Retinal pigment epithelial cell (primary cell): Measurements from ENCODE around the gene FOXO1.
"Not testable (repeated sequence)": the region's sequence is repeated elsewhere in the genome, so short reads cannot be mapped to it uniquely, and the experiment has no call there.

ENCODE experiments used
- DNase-seq: peaks from one replicate; pipeline ENCODE4 v3.0.0-alpha.2; 2010; ENCODE audit warnings: low read depth
- H3K4me3 ChIP-seq: 2 replicates; pipeline ENCODE4 v1.5.1; 2011; ENCODE audit warnings: mild to moderate bottlenecking, low read length, control low read depth, moderate library complexity
- TF ChIP-seq, protein P1 (sequence below): conservative IDR thresholded peaks from 2 replicates; pipeline ENCODE4 v1.5.1; 2011; ENCODE audit warnings: low read depth, low read length, control low read depth, inconsistent platforms

The FOXO1 gene

DNA sequence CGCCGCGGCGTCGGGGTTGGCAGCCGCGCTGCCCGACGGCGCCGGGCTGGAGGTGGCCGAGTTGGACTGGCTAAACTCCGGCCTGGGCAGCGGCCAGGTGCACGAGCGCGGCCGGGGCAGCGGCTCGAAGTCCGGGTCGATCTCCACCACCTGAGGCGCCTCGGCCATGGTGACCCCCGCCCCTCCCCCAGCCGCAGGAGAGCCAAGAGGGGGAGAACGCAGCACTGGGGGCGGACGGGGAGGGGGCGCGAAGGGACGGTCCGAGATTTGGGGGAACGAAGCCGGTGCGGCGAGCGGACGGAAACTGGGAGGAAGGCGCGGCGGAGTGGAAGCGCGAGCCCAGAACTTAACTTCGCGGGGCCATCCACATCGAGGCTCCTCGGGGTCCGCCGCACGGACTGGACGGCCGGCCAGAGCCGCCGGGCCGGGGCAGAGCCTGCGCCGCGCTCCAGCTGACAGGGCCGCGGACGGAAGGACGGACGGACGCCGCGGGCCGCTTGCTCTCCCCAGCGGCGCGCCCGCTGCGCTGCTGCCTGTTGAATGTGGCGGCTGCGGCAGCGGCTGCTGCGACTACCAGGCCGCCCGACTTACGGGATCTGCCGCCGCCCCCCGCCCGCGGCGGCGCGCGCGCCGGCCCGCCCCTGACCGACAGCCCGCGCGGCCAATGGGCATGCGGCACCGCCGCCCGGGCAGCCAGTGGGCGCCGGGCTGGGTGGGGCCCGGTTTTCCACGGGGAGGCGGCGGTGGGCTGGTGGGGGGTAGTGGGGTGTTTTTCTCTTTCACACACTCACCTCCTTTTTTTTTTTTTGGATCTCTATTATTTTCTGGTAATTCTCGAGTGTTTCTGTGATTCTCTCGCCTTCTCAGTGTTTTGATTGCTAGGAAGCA, at the start of gene FOXO1:
TSS of gene FOXO1 (minus strand) at position 597 of the 888 bp plus-strand sequence. CDS start at position 168, 429 bp downstream.
- TF ChIP-seq, protein P1, sequence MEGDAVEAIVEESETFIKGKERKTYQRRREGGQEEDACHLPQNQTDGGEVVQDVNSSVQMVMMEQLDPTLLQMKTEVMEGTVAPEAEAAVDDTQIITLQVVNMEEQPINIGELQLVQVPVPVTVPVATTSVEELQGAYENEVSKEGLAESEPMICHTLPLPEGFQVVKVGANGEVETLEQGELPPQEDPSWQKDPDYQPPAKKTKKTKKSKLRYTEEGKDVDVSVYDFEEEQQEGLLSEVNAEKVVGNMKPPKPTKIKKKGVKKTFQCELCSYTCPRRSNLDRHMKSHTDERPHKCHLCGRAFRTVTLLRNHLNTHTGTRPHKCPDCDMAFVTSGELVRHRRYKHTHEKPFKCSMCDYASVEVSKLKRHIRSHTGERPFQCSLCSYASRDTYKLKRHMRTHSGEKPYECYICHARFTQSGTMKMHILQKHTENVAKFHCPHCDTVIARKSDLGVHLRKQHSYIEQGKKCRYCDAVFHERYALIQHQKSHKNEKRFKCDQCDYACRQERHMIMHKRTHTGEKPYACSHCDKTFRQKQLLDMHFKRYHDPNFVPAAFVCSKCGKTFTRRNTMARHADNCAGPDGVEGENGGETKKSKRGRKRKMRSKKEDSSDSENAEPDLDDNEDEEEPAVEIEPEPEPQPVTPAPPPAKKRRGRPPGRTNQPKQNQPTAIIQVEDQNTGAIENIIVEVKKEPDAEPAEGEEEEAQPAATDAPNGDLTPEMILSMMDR: no peak
- peak within 1 kb of the TSS; percentile 83 for H3K4me3 ChIP-seq
- no peak for DNase-seq

DNA sequence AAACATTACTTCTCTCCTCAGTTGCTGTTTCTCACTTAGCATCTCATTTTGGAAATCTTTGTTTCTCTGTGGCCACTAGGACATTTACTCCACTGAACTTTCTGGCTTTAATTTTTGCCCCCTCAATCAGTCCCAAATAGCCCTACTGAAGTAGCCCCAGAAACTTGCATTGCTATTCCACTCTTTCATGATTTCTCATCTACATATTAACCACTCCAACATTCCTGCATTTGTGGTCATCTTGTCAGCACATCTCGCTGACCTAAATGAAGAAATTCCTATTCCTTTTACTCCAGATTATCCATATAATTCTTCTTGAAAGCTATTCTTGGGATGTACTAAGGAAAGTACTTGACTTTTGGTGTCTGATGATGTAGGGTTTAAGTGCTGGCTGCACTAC, 48.0 kb upstream of the FOXO1 start:
- DNase-seq, H3K4me3 ChIP-seq: not testable (repeated sequence)

DNA sequence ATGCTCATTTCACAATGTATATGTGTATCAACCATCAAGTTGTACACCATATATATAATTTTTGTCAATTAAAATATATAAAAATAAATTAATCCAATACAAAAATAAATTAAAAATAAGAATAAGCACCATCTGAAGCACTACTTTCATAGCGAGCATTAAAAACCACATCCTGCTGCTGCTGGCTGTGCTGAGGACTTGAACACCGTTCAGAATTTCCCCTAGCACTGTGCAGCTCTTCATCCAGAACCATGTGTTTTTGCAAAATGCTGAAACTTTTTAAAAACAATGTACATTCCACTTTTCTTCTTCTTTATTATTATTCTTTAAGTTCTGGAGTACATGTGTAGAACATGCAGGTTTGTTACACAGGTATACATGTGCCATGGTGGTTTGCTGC, 40.0 kb upstream of the FOXO1 start:
- TF ChIP-seq, protein P1: no peak
- DNase-seq: no peak
- no peak overlapping the region for H3K4me3 ChIP-seq

DNA sequence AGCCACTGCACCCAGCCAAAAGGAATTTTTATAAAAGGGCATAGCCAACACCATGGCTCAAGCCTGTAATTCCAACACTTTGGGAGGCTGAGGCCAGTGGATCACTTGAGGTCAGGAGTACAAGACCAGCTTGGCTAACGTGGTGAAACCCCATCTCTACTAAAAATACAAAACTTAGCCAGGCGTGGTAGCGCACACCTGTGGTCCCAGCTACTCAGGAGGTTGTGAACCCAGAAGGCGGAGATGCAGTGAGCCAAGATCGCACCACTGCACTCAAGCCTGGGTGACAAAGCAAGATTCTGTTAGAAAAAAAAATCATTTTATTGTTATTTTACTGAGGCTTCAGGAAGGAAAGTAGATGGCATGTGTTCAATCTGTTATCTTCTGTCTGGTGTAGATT, 31.3 kb upstream of the FOXO1 start:
- TF ChIP-seq, protein P1: no peak
- no peak for DNase-seq

DNA sequence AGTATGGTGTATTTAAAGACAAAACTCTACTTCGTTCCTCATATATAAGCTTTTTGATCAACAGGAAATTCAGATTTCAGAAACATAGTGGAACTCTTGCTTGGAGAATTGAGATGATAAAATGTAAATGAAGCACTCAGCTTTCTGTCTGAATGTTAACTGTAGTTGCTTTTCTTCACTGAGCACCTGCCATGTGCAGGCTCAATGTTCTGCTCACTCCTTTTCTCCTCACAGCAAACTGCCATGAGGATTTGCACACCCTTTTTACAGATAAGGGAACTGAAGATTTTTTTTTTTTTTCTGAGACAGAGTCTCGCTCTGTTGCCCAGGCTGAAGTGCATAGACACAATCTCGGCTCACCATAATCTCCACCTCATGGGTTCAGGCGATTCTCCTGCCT, 28.0 kb upstream of the FOXO1 start:
- H3K4me3 ChIP-seq: no peak overlapping the region
- TF ChIP-seq, protein P1: no peak
- DNase-seq: no peak

More for the DNA sequence above, 31.3 kb upstream of the FOXO1 start:
- no peak overlapping the region for H3K4me3 ChIP-seq

DNA sequence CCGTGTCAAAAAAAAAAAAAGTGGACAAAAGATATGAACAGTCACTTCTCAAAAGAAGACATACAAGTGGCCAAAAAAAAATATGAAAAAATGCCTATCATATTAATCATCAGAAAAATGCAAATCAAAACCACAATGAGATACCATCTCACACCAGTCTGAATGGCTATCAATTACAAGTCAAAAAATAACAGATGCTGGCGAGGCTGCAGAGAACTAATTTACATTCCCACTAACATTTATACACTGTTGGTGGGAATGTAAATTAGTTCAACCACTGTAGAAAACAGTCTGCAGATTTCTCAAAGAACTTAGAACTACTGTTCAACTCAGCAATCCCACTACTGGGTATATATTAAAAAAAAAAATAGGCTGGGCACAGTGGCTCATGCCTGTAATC, 26.5 kb upstream of the FOXO1 start:
- TF ChIP-seq, protein P1: no peak
- no peak for DNase-seq
- H3K4me3 ChIP-seq: no peak overlapping the region

DNA sequence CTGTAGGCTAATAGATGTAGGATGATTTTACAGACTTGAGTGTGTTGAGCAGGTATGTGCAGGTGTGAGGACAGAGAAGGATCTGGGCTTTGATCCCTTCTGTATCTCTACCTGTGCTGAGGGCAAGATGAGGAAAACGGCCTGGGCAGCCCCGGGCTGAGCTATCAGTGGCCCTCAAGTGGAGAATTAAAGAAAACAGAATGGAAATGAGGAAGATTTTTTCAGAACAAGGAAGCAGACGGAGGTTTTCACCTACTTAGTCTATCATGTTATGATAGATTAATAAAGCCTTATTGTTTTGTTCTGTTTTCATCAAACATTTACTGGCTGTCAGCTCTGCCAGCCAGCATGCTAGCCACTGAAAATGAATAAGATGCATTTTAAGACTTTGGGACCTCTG, 22.3 kb upstream of the FOXO1 start:
- TF ChIP-seq, protein P1: no peak
- no peak overlapping the region for H3K4me3 ChIP-seq
- DNase-seq: no peak
